GM13977 (cell line): ENCODE data around the gene KCNH4.

ENCODE experiments used
- DNase-seq: peaks from one replicate; pipeline ENCODE4 v3.0.0; 2012; ENCODE audit warnings: low spot score
- in situ Hi-C: fragments of 300-500 bp; cut with MboI; formaldehyde crosslinking; loops from one replicate; pipeline ENCODE4 v1.12.0; 2022; ENCODE audit warnings: low sequenced_read_pairs, low pct_unique_long_range_greater_than_20kb, mixed read lengths, inconsistent platforms; ENCODE audit not compliant: unreplicated experiment
- TF ChIP-seq, protein P1 (sequence below): IDR thresholded peaks from 2 replicates; pipeline ENCODE4 v1.5.1; 2012; ENCODE audit warnings: mild to moderate bottlenecking, control low read depth; ENCODE audit not compliant: insufficient read depth; ENCODE audit errors: extremely low read depth, missing control alignments

The KCNH4 gene

DNA sequence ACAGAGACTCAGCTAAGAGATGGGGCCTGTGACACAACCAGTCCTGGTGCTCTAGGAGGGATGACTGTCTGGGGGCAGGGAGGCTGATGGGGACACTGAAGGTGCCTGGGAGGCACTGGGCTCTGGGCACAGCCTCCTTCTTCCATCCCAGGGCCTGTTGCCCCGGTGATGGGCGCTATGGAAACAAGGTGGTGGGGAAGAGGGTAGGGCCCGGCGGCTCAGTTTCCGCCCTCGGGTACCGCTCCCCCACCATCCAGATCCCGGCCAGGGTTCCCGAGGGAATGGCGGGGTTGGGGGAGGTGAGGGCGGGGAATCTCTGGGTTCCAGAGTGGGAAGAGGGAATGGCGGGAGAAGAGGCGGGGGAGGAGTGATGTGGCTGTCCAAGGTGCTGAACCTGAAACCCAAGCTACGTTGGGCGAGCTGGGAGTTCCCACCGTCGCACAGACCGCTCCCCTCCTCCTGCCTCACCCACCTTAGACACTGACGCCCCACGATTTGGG lies 981 bp downstream of the KCNH4 start:
- no peak for DNase-seq
- in situ Hi-C loops, result no loop called here
- TF ChIP-seq, protein P1, sequence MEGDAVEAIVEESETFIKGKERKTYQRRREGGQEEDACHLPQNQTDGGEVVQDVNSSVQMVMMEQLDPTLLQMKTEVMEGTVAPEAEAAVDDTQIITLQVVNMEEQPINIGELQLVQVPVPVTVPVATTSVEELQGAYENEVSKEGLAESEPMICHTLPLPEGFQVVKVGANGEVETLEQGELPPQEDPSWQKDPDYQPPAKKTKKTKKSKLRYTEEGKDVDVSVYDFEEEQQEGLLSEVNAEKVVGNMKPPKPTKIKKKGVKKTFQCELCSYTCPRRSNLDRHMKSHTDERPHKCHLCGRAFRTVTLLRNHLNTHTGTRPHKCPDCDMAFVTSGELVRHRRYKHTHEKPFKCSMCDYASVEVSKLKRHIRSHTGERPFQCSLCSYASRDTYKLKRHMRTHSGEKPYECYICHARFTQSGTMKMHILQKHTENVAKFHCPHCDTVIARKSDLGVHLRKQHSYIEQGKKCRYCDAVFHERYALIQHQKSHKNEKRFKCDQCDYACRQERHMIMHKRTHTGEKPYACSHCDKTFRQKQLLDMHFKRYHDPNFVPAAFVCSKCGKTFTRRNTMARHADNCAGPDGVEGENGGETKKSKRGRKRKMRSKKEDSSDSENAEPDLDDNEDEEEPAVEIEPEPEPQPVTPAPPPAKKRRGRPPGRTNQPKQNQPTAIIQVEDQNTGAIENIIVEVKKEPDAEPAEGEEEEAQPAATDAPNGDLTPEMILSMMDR, result no peak

DNA sequence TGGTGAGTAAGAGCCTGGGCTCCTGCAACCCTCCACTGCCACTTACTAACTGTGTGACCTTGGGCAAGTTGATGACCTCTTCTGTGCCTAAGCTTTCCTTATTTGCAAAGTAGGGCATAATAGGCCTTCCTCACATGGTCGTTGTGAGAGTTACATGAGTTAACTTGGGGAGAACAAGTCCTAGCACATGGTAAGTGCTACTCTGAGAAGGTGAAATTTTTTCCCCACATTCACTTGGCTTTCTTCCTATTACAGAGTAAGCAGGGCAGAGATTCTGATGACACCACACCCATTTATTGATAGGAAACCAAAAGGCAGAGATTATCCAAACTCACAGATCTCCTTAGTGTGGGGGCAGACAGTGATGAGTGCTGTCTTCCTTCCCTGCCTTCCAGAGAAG lies 1.6 kb downstream of the KCNH4 start:
- DNase-seq, result no peak
- TF ChIP-seq, protein P1, result no peak
- in situ Hi-C loops, result no loop called here

DNA sequence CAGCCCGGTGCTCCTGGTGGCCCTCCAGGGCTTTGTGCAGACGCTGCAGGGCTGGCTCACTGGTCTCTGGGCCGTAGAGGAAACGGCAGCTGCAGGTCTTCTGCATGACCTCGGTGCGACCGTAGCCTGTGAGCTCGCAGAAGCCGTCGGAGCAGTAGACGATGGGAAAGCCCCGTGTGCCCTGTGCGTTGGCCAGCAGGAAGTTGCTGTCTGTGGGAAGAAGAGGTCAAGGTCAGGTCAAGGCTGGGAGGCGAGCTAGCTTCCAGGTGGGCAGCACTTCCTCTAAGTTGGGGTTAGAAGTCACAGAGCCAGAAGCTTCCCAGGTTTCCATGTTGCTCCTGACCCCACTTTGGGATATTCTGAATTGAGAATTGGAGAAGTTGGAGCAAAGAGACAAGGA lies 2.1 kb downstream of the KCNH4 start:
- in situ Hi-C loops, result no loop called here
- peak; percentile 75 for DNase-seq

DNA sequence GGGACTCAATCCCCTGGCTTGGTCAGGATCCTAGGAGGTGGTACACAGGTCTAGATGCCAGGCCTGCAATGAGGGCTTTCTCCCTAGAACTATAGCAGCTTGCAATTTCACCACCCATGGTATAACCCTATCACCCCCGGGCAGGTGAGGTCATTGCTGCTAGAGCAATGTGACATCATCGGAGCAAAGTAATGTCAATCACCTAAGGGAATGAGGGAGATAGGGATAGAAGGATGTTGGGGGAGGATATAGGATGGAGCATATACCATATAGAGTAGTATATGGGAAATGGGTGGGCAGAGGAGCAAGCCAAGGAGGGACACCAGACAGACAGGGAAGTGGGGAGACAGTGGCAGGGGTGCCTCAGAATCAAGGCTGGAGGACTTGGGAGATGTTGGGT lies 3.3 kb downstream of the KCNH4 start:
- TF ChIP-seq, protein P1, result no peak
- in situ Hi-C loops, result no loop called here
- DNase-seq, result no peak

More for the DNA sequence above, 2.1 kb downstream of the KCNH4 start:
- TF ChIP-seq, protein P1, result no peak

DNA sequence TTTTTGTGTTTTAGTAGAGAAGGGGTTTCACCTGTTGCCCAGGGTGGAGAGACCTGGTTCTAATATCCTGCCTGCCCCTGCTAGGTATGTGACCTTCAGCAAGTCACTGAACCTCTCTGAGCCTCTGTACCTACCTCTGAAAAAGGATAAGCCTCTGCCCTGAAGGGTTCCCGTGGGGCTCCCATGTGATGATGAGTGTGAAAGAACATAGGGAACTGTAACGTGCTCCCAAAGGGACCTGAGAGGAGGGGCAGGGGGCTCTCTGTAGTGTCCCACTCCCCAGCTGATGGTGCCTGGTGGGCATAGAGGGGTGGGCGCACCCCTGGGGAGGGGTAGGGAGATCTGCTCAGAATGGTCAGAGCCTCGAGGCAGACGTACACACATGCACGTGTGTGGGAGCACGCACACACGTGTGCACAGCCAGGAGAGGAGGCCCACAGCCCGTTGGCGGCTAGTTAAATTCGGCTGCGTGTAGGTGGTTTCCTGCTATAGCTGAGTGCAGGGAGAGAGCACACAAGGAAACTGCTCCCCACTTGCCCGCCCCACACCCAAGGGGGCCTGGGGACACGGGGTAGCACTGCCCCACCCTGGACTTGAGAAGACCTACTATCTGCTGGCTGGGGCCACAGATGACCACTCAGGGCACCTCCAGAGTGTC lies 6.7 kb downstream of the KCNH4 start:
- TF ChIP-seq, protein P1, result no peak
- in situ Hi-C loops, result no loop called here
- DNase-seq, result no peak

DNA sequence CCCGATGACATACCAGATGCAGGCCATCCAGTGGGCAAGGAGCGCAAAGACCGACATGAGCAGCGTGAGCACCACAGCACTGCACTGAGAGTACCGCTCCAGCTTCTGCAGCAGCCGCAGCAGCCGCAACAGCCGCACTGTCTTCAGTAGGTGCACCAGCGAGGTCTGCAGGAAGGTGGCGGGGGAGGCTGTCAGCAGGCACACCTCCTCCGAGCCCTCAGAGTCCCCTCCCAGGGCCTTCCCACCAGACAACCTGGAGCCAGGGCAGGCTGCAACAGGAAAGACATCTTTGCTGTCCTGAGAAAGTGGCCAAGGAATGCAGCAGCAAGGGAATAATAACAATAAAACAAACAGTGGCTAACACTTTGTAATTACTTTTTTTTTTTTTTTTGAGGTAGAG lies 9.1 kb downstream of the KCNH4 start:
- TF ChIP-seq, protein P1, result no peak
- in situ Hi-C loops, result no loop called here
- DNase-seq, result no peak
